ENCODE results near the gene MDFI. TPM values are rescaled to one million over a fixed set of nuclear protein-coding genes. Genes with fewer than 3 reads are reported as not detected.

The MDFI gene
- total and polyA plus RNA-seq, 4 donors: 0.24 to 2.8 (median 0.50) TPM; not detected in 1

GRCh38 chr6:41696788-41697187, 58.5 kb downstream of the MDFI start:
- Histone ChIP-seq H3K27me3 (ENCODE audit: control insufficient read depth in 4 of 4, insufficient read depth in 4 of 4, low read length in 3 of 4) (no peaks in the 10 kb centered on the region), H3K4me1 (ENCODE audit: control insufficient read depth in 4 of 4, insufficient read depth in 4 of 4, low read length in 3 of 4) (no peaks in the 10 kb centered on the region), H3K9me3 (ENCODE audit: control insufficient read depth in 4 of 4, low read length in 3 of 4) (no peaks in the 10 kb centered on the region), H3K9ac (ENCODE audit: low read depth in 1 of 2, low read length in 2 of 2) (no peak overlapping the region), H3K4me3 (ENCODE audit: low read depth in 1 of 3, low read length in 3 of 3) (no peak overlapping the region), H3K36me3 (ENCODE audit: control insufficient read depth in 4 of 4, insufficient read depth in 3 of 4, low read depth in 1 of 4, low read length in 3 of 4) (no peaks in the 10 kb centered on the region), H3K27ac (ENCODE audit: low read depth in 1 of 2, low read length in 2 of 2) (no peak overlapping the region)
- 97% methylated on average over 6 of the region's 6 CpGs for WGBS
- no peak for DNase-seq (ENCODE audit: low spot score)
- no peak for TF ChIP-seq FOXA2 (IDR thresholded peaks at IDR 0.05)
- no peak for TF ChIP-seq TAF1 (conservative IDR thresholded peaks at IDR 0.05)
- no peak for TF ChIP-seq RXRA (IDR thresholded peaks at IDR 0.05)
- no peak for TF ChIP-seq EGR1 (IDR thresholded peaks at IDR 0.05; ENCODE audit: low read depth in 2 of 2)
- TF ChIP-seq REST (IDR thresholded peaks at IDR 0.05): no peak
- no peak for TF ChIP-seq YY1 (IDR thresholded peaks at IDR 0.05)
- no peak for TF ChIP-seq SP1 (IDR thresholded peaks at IDR 0.05)
- no peak for TF ChIP-seq JUND (IDR thresholded peaks at IDR 0.05)
- no peak for TF ChIP-seq GABPA (IDR thresholded peaks at IDR 0.05 in 1 of 2, conservative IDR thresholded peaks at IDR 0.05 in 1 of 2)
- no peak for TF ChIP-seq FOXA1 (IDR thresholded peaks at IDR 0.05)
- TF ChIP-seq CTCF (IDR thresholded peaks at IDR 0.05; ENCODE audit: low read depth, low read length, missing input control): no peak
- no peak for TF ChIP-seq HNF4A (conservative IDR thresholded peaks at IDR 0.05)
- TF ChIP-seq RAD21 (IDR thresholded peaks at IDR 0.05): no peak

DNA sequence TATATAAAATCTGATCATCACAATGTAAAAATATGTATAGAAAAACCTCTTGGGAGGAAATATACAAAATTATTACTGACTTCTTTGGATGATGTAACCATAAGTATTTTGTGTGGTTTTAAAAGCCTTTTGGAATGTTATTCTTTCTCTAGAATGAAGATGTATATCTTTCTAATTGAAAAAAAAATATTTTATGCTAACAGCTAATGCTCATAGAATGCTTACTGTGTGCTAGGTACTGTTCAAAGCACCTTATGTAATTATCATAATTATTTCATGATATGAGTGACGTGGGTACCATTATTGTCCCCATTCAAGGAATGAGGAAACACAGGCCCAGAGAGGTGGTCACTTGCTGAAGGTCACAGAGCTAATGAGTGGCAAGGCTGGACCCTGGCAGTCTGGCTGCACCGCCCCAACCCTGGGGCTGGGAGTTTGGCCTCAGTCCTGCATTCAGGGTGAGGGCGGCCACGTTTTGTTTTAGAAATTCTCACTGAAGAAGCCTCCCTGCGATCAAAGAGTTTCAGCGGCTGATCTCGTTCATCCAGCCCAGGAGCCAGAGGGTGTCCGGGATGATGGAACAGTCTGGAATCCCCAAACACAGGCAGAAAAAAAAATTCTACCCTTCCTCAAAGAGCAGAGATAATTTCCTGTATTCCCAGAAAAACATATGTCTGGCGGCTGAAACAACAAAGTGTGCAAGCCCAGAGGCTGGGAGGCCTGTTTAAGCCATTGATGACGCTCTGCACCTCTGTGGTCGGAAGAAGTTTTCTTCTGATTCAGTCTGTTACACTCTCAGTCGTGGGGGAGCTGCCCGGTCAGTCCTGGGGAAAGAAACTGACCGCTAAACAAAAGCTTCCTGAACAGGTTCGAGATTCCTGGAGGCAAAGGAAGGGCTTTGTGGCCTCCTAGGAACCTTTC, 59.9 kb downstream of the MDFI start:
- TF ChIP-seq FOXA1 (IDR thresholded peaks at IDR 0.05) (no peak), ZBTB33 (IDR thresholded peaks at IDR 0.05) (no peak)
- Histone ChIP-seq H3K36me3 (ENCODE audit: control insufficient read depth in 4 of 4, insufficient read depth in 3 of 4, low read depth in 1 of 4, low read length in 3 of 4) (no peaks in the 10 kb centered on the region), H3K27ac (ENCODE audit: low read depth in 1 of 2, low read length in 2 of 2) (no peak overlapping the region), H3K9ac (ENCODE audit: low read depth in 1 of 2, low read length in 2 of 2) (no peak overlapping the region), H3K27me3 (ENCODE audit: control insufficient read depth in 4 of 4, insufficient read depth in 4 of 4, low read length in 3 of 4) (no peaks in the 10 kb centered on the region), H3K4me3 (ENCODE audit: low read depth in 1 of 3, low read length in 3 of 3) (no peak overlapping the region), H3K9me3 (ENCODE audit: control insufficient read depth in 4 of 4, low read length in 3 of 4) (no peaks in the 10 kb centered on the region), H3K4me1 (ENCODE audit: control insufficient read depth in 4 of 4, insufficient read depth in 4 of 4, low read length in 3 of 4) (no peaks in the 10 kb centered on the region)
- no peak for DNase-seq (ENCODE audit: low spot score)
- 84% methylated on average over 15 of the region's 15 CpGs for WGBS

All from liver (tissue), 9 donors.